Measurements from ENCODE around the gene PDXDC1.
A peak's percentile ranks its signal among the peaks of the same experiment; 100 is the strongest.
"Not testable (repeated sequence)": the region's sequence is repeated elsewhere in the genome, so short reads cannot be mapped to it uniquely, and the experiment has no call there.

Gene PDXDC1

GRCh38 chr16:14958970-14959369 lies 15.9 kb upstream of the PDXDC1 start:
- Histone ChIP-seq H3K27me3 (ENCODE audit: control insufficient read depth, insufficient read depth, low read length) (no peaks in the 10 kb centered on the region), H3K36me3 (ENCODE audit: control insufficient read depth, insufficient read depth, low read length) (no peaks in the 10 kb centered on the region), H3K4me3 (ENCODE audit: low read length) (no peak overlapping the region), H3K9ac (ENCODE audit: low read length) (no peak overlapping the region), H3K27ac (ENCODE audit: low read depth, low read length) (no peak overlapping the region), H3K4me1 (ENCODE audit: control insufficient read depth, insufficient read depth, low read length) (no peaks in the 10 kb centered on the region)

GRCh38 chr16:14961405-14962186 lies 13.2 kb upstream of the PDXDC1 start:
- Histone ChIP-seq H3K27ac (ENCODE audit: low read depth, low read length) (no peak overlapping the region), H3K4me1 (ENCODE audit: control insufficient read depth, insufficient read depth, low read length) (no peaks in the 10 kb centered on the region), H3K9ac (ENCODE audit: low read length) (no peak overlapping the region), H3K4me3 (ENCODE audit: low read length) (no peak overlapping the region), H3K36me3 (ENCODE audit: control insufficient read depth, insufficient read depth, low read length) (no peaks in the 10 kb centered on the region), H3K27me3 (ENCODE audit: control insufficient read depth, insufficient read depth, low read length) (no peaks in the 10 kb centered on the region)

GRCh38 chr16:14963281-14964173 lies 11.3 kb upstream of the PDXDC1 start:
- Histone ChIP-seq H3K36me3 (ENCODE audit: control insufficient read depth, insufficient read depth, low read length) (no peaks in the 10 kb centered on the region), H3K9ac (ENCODE audit: low read length) (no peak overlapping the region)

GRCh38 chr16:14965328-14965727 lies 9.5 kb upstream of the PDXDC1 start:
- Histone ChIP-seq H3K27ac (ENCODE audit: low read depth, low read length) (no peak overlapping the region), H3K4me3 (ENCODE audit: low read length) (no peak overlapping the region), H3K4me1 (ENCODE audit: control insufficient read depth, insufficient read depth, low read length) (no peaks in the 10 kb centered on the region), H3K27me3 (ENCODE audit: control insufficient read depth, insufficient read depth, low read length) (no peaks in the 10 kb centered on the region), H3K9ac (ENCODE audit: low read length) (no peak overlapping the region), H3K36me3 (ENCODE audit: control insufficient read depth, insufficient read depth, low read length) (no peaks in the 10 kb centered on the region)

More at GRCh38 chr16:14963281-14964173, 11.3 kb upstream of the PDXDC1 start:
- H3K27ac ChIP-seq (ENCODE audit: low read depth, low read length), result no peak overlapping the region
- H3K4me3 ChIP-seq (ENCODE audit: low read length), result no peak overlapping the region
- H3K4me1 ChIP-seq (ENCODE audit: control insufficient read depth, insufficient read depth, low read length), result no peaks in the 10 kb centered on the region
- H3K27me3 ChIP-seq (ENCODE audit: control insufficient read depth, insufficient read depth, low read length), result no peaks in the 10 kb centered on the region

- not testable (repeated sequence) for H3K27me3 ChIP-seq (ENCODE audit: control insufficient read depth, insufficient read depth, low read length)
Measured at GRCh38 chr16:14969795-14970194, 5.0 kb upstream of the PDXDC1 start.

GRCh38 chr16:14971621-14972228 lies 3.1 kb upstream of the PDXDC1 start:
- not testable (repeated sequence) for H3K9ac ChIP-seq (ENCODE audit: low read length); H3K27ac ChIP-seq (ENCODE audit: low read depth, low read length); H3K36me3 ChIP-seq (ENCODE audit: control insufficient read depth, insufficient read depth, low read length); H3K27me3 ChIP-seq (ENCODE audit: control insufficient read depth, insufficient read depth, low read length); H3K4me1 ChIP-seq (ENCODE audit: control insufficient read depth, insufficient read depth, low read length); H3K4me3 ChIP-seq (ENCODE audit: low read length)

More at GRCh38 chr16:14969795-14970194, 5.0 kb upstream of the PDXDC1 start:
- not testable (repeated sequence) for H3K27ac ChIP-seq (ENCODE audit: low read depth, low read length); H3K4me1 ChIP-seq (ENCODE audit: control insufficient read depth, insufficient read depth, low read length); H3K36me3 ChIP-seq (ENCODE audit: control insufficient read depth, insufficient read depth, low read length); H3K4me3 ChIP-seq (ENCODE audit: low read length); H3K9ac ChIP-seq (ENCODE audit: low read length)

GRCh38 chr16:14973785-14974322 lies 972 bp upstream of the PDXDC1 start:
- not testable (repeated sequence) for H3K27me3 ChIP-seq (ENCODE audit: control insufficient read depth, insufficient read depth, low read length); H3K27ac ChIP-seq (ENCODE audit: low read depth, low read length); H3K9ac ChIP-seq (ENCODE audit: low read length); H3K4me1 ChIP-seq (ENCODE audit: control insufficient read depth, insufficient read depth, low read length); H3K36me3 ChIP-seq (ENCODE audit: control insufficient read depth, insufficient read depth, low read length)
- peak overlapping the region; percentile 77 for H3K4me3 ChIP-seq (ENCODE audit: low read length)

- not testable (repeated sequence) for H3K4me1 ChIP-seq (ENCODE audit: control insufficient read depth, insufficient read depth, low read length); H3K9ac ChIP-seq (ENCODE audit: low read length); H3K36me3 ChIP-seq (ENCODE audit: control insufficient read depth, insufficient read depth, low read length); H3K27me3 ChIP-seq (ENCODE audit: control insufficient read depth, insufficient read depth, low read length)
- Histone ChIP-seq H3K27ac (ENCODE audit: low read depth, low read length) (peak overlapping the region; percentile 87), H3K4me3 (ENCODE audit: low read length) (peak overlapping the region; percentile 77)
Measured at GRCh38 chr16:14974331-14974655, 533 bp upstream of the PDXDC1 start.

- not testable (repeated sequence) for H3K36me3 ChIP-seq (ENCODE audit: control insufficient read depth, insufficient read depth, low read length); H3K27me3 ChIP-seq (ENCODE audit: control insufficient read depth, insufficient read depth, low read length); H3K4me1 ChIP-seq (ENCODE audit: control insufficient read depth, insufficient read depth, low read length)
- Histone ChIP-seq H3K27ac (ENCODE audit: low read depth, low read length) (peak overlapping the region; percentile 87), H3K4me3 (ENCODE audit: low read length) (peak overlapping the region; percentile 77), H3K9ac (ENCODE audit: low read length) (peak overlapping the region; percentile 69)
Measured at GRCh38 chr16:14975418-14976194, 780 bp downstream of the PDXDC1 start.

- H3K36me3 ChIP-seq (ENCODE audit: control insufficient read depth, insufficient read depth, low read length); H3K4me1 ChIP-seq (ENCODE audit: control insufficient read depth, insufficient read depth, low read length); H3K27me3 ChIP-seq (ENCODE audit: control insufficient read depth, insufficient read depth, low read length); H3K27ac ChIP-seq (ENCODE audit: low read depth, low read length); H3K9ac ChIP-seq (ENCODE audit: low read length); H3K4me3 ChIP-seq (ENCODE audit: low read length): not testable (repeated sequence)
Measured at GRCh38 chr16:14976971-14977736, 2.3 kb downstream of the PDXDC1 start.

GRCh38 chr16:14978281-14978680 lies 3.5 kb downstream of the PDXDC1 start:
- H3K27ac ChIP-seq (ENCODE audit: low read depth, low read length); H3K36me3 ChIP-seq (ENCODE audit: control insufficient read depth, insufficient read depth, low read length); H3K9ac ChIP-seq (ENCODE audit: low read length); H3K4me1 ChIP-seq (ENCODE audit: control insufficient read depth, insufficient read depth, low read length); H3K4me3 ChIP-seq (ENCODE audit: low read length); H3K27me3 ChIP-seq (ENCODE audit: control insufficient read depth, insufficient read depth, low read length): not testable (repeated sequence)
